Nephron (organoid): ENCODE measurements around the gene SLCO3A1.

ENCODE experiments used
- H3K27ac Mint-ChIP-seq, 3 experiments: 2 replicates each; pipeline ENCODE4 v1.8.0; 2020; ENCODE audit warnings: mixed read lengths in 3 of 3, mild to moderate bottlenecking in 2 of 3, moderate library complexity in 1 of 3
- H3K27me3 Mint-ChIP-seq: 2 replicates; pipeline ENCODE4 v1.8.0; 2021; ENCODE audit warnings: low read depth, mild to moderate bottlenecking, moderate library complexity, mixed read lengths
- H3K36me3 Mint-ChIP-seq: 2 replicates; pipeline ENCODE4 v1.8.0; 2020; ENCODE audit warnings: low read depth, mixed read lengths
- H3K4me1 Mint-ChIP-seq: 2 replicates; pipeline ENCODE4 v1.8.0; 2020; ENCODE audit warnings: mixed read lengths
- H3K4me3 Mint-ChIP-seq, 3 experiments: 2 replicates each; pipeline ENCODE4 v1.8.0; 2020; ENCODE audit warnings: mild to moderate bottlenecking in 3 of 3, mixed read lengths in 3 of 3, moderate library complexity in 2 of 3
- H3K9me3 Mint-ChIP-seq: 2 replicates; pipeline ENCODE4 v1.8.0; 2020; ENCODE audit warnings: mixed read lengths
- CTCF ChIP-seq, 3 experiments: fragments of 200-600 bp; sonication (generic); IDR thresholded peaks; one replicate each; pipeline ENCODE4 v1.5.0; 2021; ENCODE audit warnings: antibody characterized with exemption in 3 of 3; ENCODE audit not compliant: unreplicated experiment in 3 of 3

The SLCO3A1 gene

GRCh38 chr15:91861223-91861622 lies 7.7 kb downstream of the SLCO3A1 start:
- Mint-ChIP-seq H3K27me3 (peaks cover 31% of the 10 kb centered on the region), H3K27ac (no peak overlapping the region), H3K4me1 (peaks cover 34% of the 10 kb centered on the region), H3K4me3 (no peak overlapping the region), H3K36me3 (no peaks in the 10 kb centered on the region), H3K9me3 (no peaks in the 10 kb centered on the region)
- no peak for TF ChIP-seq CTCF (IDR thresholded peaks at IDR 0.05; ENCODE audit: unreplicated experiment in 3 of 3)

- Mint-ChIP-seq H3K27me3 (peaks cover 23% of the 10 kb centered on the region), H3K9me3 (no peaks in the 10 kb centered on the region), H3K36me3 (no peaks in the 10 kb centered on the region), H3K4me1 (peaks cover 42% of the 10 kb centered on the region), H3K4me3 (no peak overlapping the region), H3K27ac (no peak overlapping the region)
- TF ChIP-seq CTCF (IDR thresholded peaks at IDR 0.05; ENCODE audit: unreplicated experiment in 3 of 3) = no peak
Measured at GRCh38 chr15:91862891-91863504, 9.5 kb downstream of the SLCO3A1 start.

- Mint-ChIP-seq H3K27me3 (peaks cover 19% of the 10 kb centered on the region), H3K4me1 (peaks cover 46% of the 10 kb centered on the region), H3K4me3 (no peak overlapping the region), H3K27ac (no peak overlapping the region), H3K36me3 (no peaks in the 10 kb centered on the region), H3K9me3 (no peaks in the 10 kb centered on the region)
- TF ChIP-seq CTCF (IDR thresholded peaks at IDR 0.05; ENCODE audit: unreplicated experiment in 3 of 3) = no peak
Measured at GRCh38 chr15:91863621-91864255, 10.2 kb downstream of the SLCO3A1 start.

GRCh38 chr15:91864664-91865063 lies 11.2 kb downstream of the SLCO3A1 start:
- peak overlapping the region in 1 of 3 experiments; percentile 16 for H3K27ac Mint-ChIP-seq
- TF ChIP-seq CTCF (IDR thresholded peaks at IDR 0.05; ENCODE audit: unreplicated experiment in 3 of 3) = no peak
- H3K27me3 Mint-ChIP-seq = peaks cover 18% of the 10 kb centered on the region
- no peaks in the 10 kb centered on the region for H3K36me3 Mint-ChIP-seq
- H3K4me3 Mint-ChIP-seq = no peak overlapping the region
- H3K4me1 Mint-ChIP-seq = peaks cover 46% of the 10 kb centered on the region
- no peaks in the 10 kb centered on the region for H3K9me3 Mint-ChIP-seq

- peaks cover 18% of the 10 kb centered on the region for H3K27me3 Mint-ChIP-seq
- H3K36me3 Mint-ChIP-seq = no peaks in the 10 kb centered on the region
- peaks cover 4% of the 10 kb centered on the region for H3K9me3 Mint-ChIP-seq
- H3K27ac Mint-ChIP-seq = peak overlapping the region in 1 of 3 experiments; percentile 16
- peaks cover 46% of the 10 kb centered on the region for H3K4me1 Mint-ChIP-seq
- H3K4me3 Mint-ChIP-seq = no peak overlapping the region
- TF ChIP-seq CTCF (IDR thresholded peaks at IDR 0.05; ENCODE audit: unreplicated experiment in 3 of 3) = no peak
Measured at GRCh38 chr15:91865486-91865885, 12.0 kb downstream of the SLCO3A1 start.

GRCh38 chr15:91865950-91866349 lies 12.4 kb downstream of the SLCO3A1 start:
- no peak overlapping the region for H3K4me3 Mint-ChIP-seq
- peaks cover 46% of the 10 kb centered on the region for H3K4me1 Mint-ChIP-seq
- H3K36me3 Mint-ChIP-seq = no peaks in the 10 kb centered on the region
- peaks cover 17% of the 10 kb centered on the region for H3K27me3 Mint-ChIP-seq
- no peak overlapping the region for H3K27ac Mint-ChIP-seq
- no peak for TF ChIP-seq CTCF (IDR thresholded peaks at IDR 0.05; ENCODE audit: unreplicated experiment in 3 of 3)
- peaks cover 9% of the 10 kb centered on the region for H3K9me3 Mint-ChIP-seq
